NCI-H2081 treated with DMSO at 0.1 percent for 48 hours (cell line): ENCODE results near the gene FXYD2.

ENCODE experiments used
- DNase-seq: peaks from one replicate; lab custom pipeline; 2025; lab: John Stamatoyannopoulos, UW

FXYD2 gene

GRCh38 chr11:117857734-117858414 is 33.3 kb upstream of the FXYD2 start:
- no peak for DNase-seq

- no peak for DNase-seq
Measured at GRCh38 chr11:117855912-117856651, 31.5 kb upstream of the FXYD2 start.

GRCh38 chr11:117855186-117855845 is 30.8 kb upstream of the FXYD2 start:
- DNase-seq: no peak

- DNase-seq: no peak
Measured at GRCh38 chr11:117852309-117852708, 27.8 kb upstream of the FXYD2 start.

- no peak for DNase-seq
Measured at GRCh38 chr11:117851852-117852251, 27.3 kb upstream of the FXYD2 start.

GRCh38 chr11:117851106-117851505 is 26.6 kb upstream of the FXYD2 start:
- DNase-seq: no peak

GRCh38 chr11:117849781-117850414 is 25.4 kb upstream of the FXYD2 start:
- no peak for DNase-seq

GRCh38 chr11:117843666-117844484 is 19.3 kb upstream of the FXYD2 start:
- peak; percentile 31 for DNase-seq

GRCh38 chr11:117842131-117842941 is 17.8 kb upstream of the FXYD2 start:
- no peak for DNase-seq

- no peak for DNase-seq
Measured at GRCh38 chr11:117841551-117842031, 17.0 kb upstream of the FXYD2 start.

- DNase-seq: no peak
Measured at GRCh38 chr11:117840881-117841550, 16.5 kb upstream of the FXYD2 start.

- DNase-seq: no peak
Measured at GRCh38 chr11:117839936-117840813, 15.6 kb upstream of the FXYD2 start.

GRCh38 chr11:117839380-117839881 is 14.9 kb upstream of the FXYD2 start:
- DNase-seq: no peak

GRCh38 chr11:117838901-117839300 is 14.4 kb upstream of the FXYD2 start:
- no peak for DNase-seq

GRCh38 chr11:117837791-117838190 is 13.2 kb upstream of the FXYD2 start:
- DNase-seq: no peak

- no peak for DNase-seq
Measured at GRCh38 chr11:117837070-117837776, 12.7 kb upstream of the FXYD2 start.

- DNase-seq: no peak
Measured at GRCh38 chr11:117836077-117836960, 11.8 kb upstream of the FXYD2 start.
